ACHN (cell line): ENCODE data around the gene TMPRSS13.
"Not testable (repeated sequence)": the region's sequence is repeated elsewhere in the genome, so short reads cannot be mapped to it uniquely, and the experiment has no call there.

Source experiments
- DNase-seq: peaks from one replicate; pipeline ENCODE4 v3.0.0-alpha.2; 2015
- in situ Hi-C: cut with HindIII; loops from 2 replicates; pipeline ENCODE4 v1.10.0; 2017; ENCODE audit warnings: low sequenced_read_pairs, low pct_ligation_motif_present, low pct_unique_long_range_greater_than_20kb

TMPRSS13 gene

GRCh38 chr11:117868815-117869561 lies 60.2 kb downstream of the TMPRSS13 start:
- DNase-seq, result no peak
- in situ Hi-C loops, result no loop called here

GRCh38 chr11:117868088-117868487 lies 61.1 kb downstream of the TMPRSS13 start:
- DNase-seq, result no peak

GRCh38 chr11:117866526-117866925 lies 62.7 kb downstream of the TMPRSS13 start:
- in situ Hi-C loops, result no loop called here
- DNase-seq, result no peak

More at GRCh38 chr11:117868088-117868487, 61.1 kb downstream of the TMPRSS13 start:
- in situ Hi-C loops, result no loop called here

GRCh38 chr11:117865546-117865945 lies 63.7 kb downstream of the TMPRSS13 start:
- DNase-seq, in situ Hi-C loops: not testable (repeated sequence)

GRCh38 chr11:117863383-117863782 lies 65.8 kb downstream of the TMPRSS13 start:
- in situ Hi-C loops, result no loop called here
- no peak for DNase-seq

- in situ Hi-C loops, result no loop called here
- DNase-seq, result no peak
These were observed 66.4 kb downstream of the TMPRSS13 start for GRCh38 chr11:117862753-117863152.

GRCh38 chr11:117862019-117862725 lies 67.0 kb downstream of the TMPRSS13 start:
- in situ Hi-C loops, result no loop called here
- no peak for DNase-seq

- no peak for DNase-seq
These were observed 67.8 kb downstream of the TMPRSS13 start for GRCh38 chr11:117861151-117862018.

GRCh38 chr11:117860139-117860538 lies 69.1 kb downstream of the TMPRSS13 start:
- in situ Hi-C loops, result no loop called here
- DNase-seq, result no peak

More at GRCh38 chr11:117861151-117862018, 67.8 kb downstream of the TMPRSS13 start:
- in situ Hi-C loops, result no loop called here

GRCh38 chr11:117859488-117860112 lies 69.6 kb downstream of the TMPRSS13 start:
- DNase-seq, result no peak
- in situ Hi-C loops, result no loop called here

GRCh38 chr11:117859061-117859460 lies 70.1 kb downstream of the TMPRSS13 start:
- in situ Hi-C loops, result no loop called here
- no peak for DNase-seq

- in situ Hi-C loops, result no loop called here
These were observed 71.3 kb downstream of the TMPRSS13 start for GRCh38 chr11:117857734-117858414.

GRCh38 chr11:117855912-117856651 lies 73.1 kb downstream of the TMPRSS13 start:
- in situ Hi-C loops, result no loop called here
- no peak for DNase-seq

More at GRCh38 chr11:117857734-117858414, 71.3 kb downstream of the TMPRSS13 start:
- DNase-seq, result no peak

GRCh38 chr11:117855186-117855845 lies 73.9 kb downstream of the TMPRSS13 start:
- DNase-seq, result no peak
- in situ Hi-C loops, result no loop called here

- DNase-seq, result no peak
- in situ Hi-C loops, result no loop called here
These were observed 76.9 kb downstream of the TMPRSS13 start for GRCh38 chr11:117852309-117852708.

- in situ Hi-C loops, result no loop called here
These were observed 77.3 kb downstream of the TMPRSS13 start for GRCh38 chr11:117851852-117852251.

GRCh38 chr11:117851106-117851505 lies 78.1 kb downstream of the TMPRSS13 start:
- no peak for DNase-seq
- in situ Hi-C loops, result no loop called here

More at GRCh38 chr11:117851852-117852251, 77.3 kb downstream of the TMPRSS13 start:
- no peak for DNase-seq
